IPS-NIHi7 (cell line): ENCODE measurements around the gene DERA.
"Not testable (repeated sequence)": the region's sequence is repeated elsewhere in the genome, so short reads cannot be mapped to it uniquely, and the experiment has no call there.

ENCODE experiments used
- DNase-seq: peaks from one replicate; pipeline ENCODE4 v3.0.0; 2012; ENCODE audit warnings: mixed read lengths; ENCODE audit errors: extremely low spot score

DERA gene

GRCh38 chr12:16008421-16008824 is 97.3 kb downstream of the DERA start:
- no peak for DNase-seq

GRCh38 chr12:16012117-16012516 is 101.0 kb downstream of the DERA start:
- DNase-seq, result no peak

- not testable (repeated sequence) for DNase-seq
These were observed 102.6 kb downstream of the DERA start for GRCh38 chr12:16013722-16014121.

- DNase-seq, result not testable (repeated sequence)
These were observed 103.3 kb downstream of the DERA start for GRCh38 chr12:16014394-16014793.

GRCh38 chr12:16016748-16017147 is 105.6 kb downstream of the DERA start:
- no peak for DNase-seq

GRCh38 chr12:16018306-16018705 is 107.2 kb downstream of the DERA start:
- DNase-seq, result no peak

GRCh38 chr12:16019136-16019535 is 108.0 kb downstream of the DERA start:
- DNase-seq, result no peak

GRCh38 chr12:16020031-16020430 is 108.9 kb downstream of the DERA start:
- DNase-seq, result no peak

GRCh38 chr12:16021026-16021425 is 109.9 kb downstream of the DERA start:
- no peak for DNase-seq

- DNase-seq, result no peak
These were observed 110.5 kb downstream of the DERA start for GRCh38 chr12:16021676-16022075.

GRCh38 chr12:16027002-16027401 is 115.9 kb downstream of the DERA start:
- no peak for DNase-seq

- no peak for DNase-seq
These were observed 119.6 kb downstream of the DERA start for GRCh38 chr12:16030744-16031143.

- no peak for DNase-seq
These were observed 123.1 kb downstream of the DERA start for GRCh38 chr12:16034136-16034817.

GRCh38 chr12:16036073-16036472 is 124.9 kb downstream of the DERA start:
- no peak for DNase-seq

GRCh38 chr12:16037533-16037932 is 126.4 kb downstream of the DERA start:
- DNase-seq, result no peak

- DNase-seq, result no peak
These were observed 132.3 kb downstream of the DERA start for GRCh38 chr12:16043480-16043879.

- DNase-seq, result no peak
These were observed 135.1 kb downstream of the DERA start for GRCh38 chr12:16046266-16046665.

- no peak for DNase-seq
These were observed 137.4 kb downstream of the DERA start for GRCh38 chr12:16048511-16048910.

- no peak for DNase-seq
These were observed 145.8 kb downstream of the DERA start for GRCh38 chr12:16056910-16057309.

- not testable (repeated sequence) for DNase-seq
These were observed 146.2 kb downstream of the DERA start for GRCh38 chr12:16057351-16057751.

- no peak for DNase-seq
These were observed 151.5 kb downstream of the DERA start for GRCh38 chr12:16062611-16063010.

- no peak for DNase-seq
These were observed 152.6 kb downstream of the DERA start for GRCh38 chr12:16063726-16064125.

- DNase-seq, result no peak
These were observed 159.0 kb downstream of the DERA start for GRCh38 chr12:16070113-16070512.

- no peak for DNase-seq
These were observed 161.5 kb downstream of the DERA start for GRCh38 chr12:16072678-16073077.
